ENCODE measurements around the gene FHOD3.

The FHOD3 gene

DNA sequence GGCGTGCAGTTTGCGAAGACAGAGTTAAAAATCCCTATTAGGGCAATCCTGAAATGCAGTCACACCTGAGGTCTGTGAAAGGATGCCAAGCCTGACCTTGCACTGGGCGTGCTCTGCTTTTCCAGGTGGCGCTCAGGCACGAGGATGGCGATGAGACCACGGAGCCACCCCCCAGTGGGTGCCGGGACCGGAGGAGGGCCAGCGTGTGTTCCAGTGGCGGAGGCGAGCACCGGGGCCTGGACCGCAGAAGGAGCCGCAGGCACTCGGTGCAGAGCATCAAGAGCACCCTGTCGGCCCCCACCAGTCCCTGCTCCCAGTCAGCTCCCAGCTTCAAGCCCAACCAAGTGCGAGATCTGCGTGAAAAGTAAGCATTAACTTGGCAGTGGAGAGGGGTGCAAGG is 327.9 kb downstream of the FHOD3 start:
- no peak for DNase-seq (ENCODE audit: low read depth, low spot score)

GRCh38 chr18:36627637-36628036 is 330.1 kb downstream of the FHOD3 start:
- DNase-seq (ENCODE audit: low read depth, low spot score), result no peak

DNA sequence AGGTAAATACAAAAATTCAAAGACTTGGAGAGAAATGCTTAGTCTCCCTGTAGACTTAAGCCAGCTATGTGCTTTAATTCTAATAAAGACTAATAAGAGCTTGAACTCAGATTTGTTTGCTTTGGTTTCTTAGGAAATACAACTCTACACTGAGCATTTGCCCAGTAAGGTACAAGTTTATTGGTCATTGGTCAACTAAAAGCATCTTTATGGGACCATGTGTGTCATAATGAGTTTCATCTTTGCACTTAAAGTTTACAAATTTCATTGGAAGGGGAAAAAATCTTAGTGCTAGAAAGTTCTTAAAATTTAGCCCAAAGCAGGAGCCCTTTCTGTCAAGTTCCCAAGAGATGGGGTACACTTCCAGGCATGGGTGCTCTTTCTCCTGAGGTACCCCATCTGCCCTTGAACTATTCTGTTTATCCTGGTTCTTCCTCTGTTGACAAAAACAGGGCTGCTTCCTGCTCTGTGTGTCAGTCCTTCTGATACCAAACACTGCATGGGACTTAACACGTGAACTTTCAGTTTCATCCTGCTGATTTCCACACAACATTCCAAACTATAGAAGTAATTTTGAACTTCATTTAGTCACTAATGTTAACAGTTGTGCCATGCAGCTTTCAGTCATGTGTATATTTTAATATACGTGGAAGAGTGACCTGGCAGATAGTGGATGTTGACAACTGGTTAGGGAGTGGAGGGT is 331.1 kb downstream of the FHOD3 start:
- DNase-seq (ENCODE audit: low read depth, low spot score), result no peak

- DNase-seq (ENCODE audit: low read depth, low spot score), result no peak
These were observed 331.6 kb downstream of the FHOD3 start for GRCh38 chr18:36629138-36629530.

DNA sequence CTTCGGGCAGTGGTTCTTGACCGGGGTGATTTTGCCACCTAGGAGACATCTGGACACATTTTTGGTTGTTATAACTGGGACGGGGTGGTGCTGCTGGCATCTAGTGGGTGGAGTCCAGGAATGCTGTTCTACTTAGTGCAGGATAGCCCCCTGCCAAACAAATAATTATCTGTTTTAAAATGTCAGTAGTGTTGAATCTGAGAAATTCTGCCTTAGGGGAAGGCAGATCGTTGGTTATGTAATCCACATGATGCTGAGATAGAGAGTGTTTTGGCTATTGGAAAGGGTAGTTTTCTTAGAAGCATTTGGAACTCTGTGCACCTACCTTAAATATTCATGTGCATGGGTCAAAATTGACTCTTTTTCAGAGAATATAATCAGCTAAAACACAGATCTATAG is 332.3 kb downstream of the FHOD3 start:
- no peak for DNase-seq (ENCODE audit: low read depth, low spot score)

- no peak for DNase-seq (ENCODE audit: low read depth, low spot score)
These were observed 333.4 kb downstream of the FHOD3 start for GRCh38 chr18:36630917-36631316.

DNA sequence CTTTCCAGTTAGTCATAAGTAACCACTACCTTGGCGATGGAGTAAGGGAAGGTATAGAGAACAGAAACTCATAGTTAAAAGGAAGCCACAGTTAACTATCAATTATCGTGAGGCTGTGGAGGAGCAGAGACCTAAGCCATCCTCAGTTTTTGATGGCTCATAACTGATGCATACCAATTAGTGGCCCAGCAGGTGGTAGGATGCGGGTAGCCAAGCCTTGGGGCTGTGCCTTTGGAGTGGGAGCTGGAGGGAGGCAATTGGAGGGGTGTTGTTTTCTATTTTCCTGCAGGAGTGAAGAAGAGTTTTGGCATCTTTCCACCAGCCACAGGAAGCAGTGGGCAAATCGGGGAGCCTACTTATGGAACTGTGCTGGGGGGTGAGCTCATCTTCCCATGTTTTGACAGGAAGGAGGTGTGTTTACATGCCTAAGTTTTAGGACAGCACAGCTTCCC is 336.5 kb downstream of the FHOD3 start:
- no peak for DNase-seq (ENCODE audit: low read depth, low spot score)

DNA sequence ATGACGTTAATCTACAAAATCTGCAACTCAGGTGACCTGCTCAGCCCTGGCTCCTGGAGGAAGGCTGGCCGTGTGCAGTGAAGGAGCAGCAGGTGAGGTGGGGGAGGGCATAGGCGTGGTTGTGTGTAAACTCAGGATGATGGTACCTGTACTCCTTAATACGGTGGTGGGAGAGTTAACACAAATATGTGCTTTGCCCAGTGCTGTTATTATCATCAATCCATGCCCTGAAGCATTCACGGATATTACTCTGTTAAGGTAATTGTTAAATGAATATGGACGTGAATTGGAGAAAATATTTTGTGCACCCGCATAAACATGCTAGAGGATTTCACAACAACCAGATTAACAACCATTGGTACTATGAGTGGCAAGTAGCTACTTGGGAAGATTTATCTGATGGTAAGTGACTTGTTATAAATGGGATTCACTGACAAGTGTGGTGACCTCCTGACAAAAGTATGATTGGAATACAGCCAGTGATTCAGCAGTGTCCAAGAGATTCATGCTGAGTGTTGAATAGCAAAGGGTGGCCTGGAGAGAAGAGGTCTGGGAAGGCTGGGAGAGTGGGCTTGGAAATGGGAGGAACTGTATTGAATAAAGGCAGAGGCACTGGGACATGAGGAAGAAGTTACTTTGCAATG is 337.2 kb downstream of the FHOD3 start:
- no peak for DNase-seq (ENCODE audit: low read depth, low spot score)

DNA sequence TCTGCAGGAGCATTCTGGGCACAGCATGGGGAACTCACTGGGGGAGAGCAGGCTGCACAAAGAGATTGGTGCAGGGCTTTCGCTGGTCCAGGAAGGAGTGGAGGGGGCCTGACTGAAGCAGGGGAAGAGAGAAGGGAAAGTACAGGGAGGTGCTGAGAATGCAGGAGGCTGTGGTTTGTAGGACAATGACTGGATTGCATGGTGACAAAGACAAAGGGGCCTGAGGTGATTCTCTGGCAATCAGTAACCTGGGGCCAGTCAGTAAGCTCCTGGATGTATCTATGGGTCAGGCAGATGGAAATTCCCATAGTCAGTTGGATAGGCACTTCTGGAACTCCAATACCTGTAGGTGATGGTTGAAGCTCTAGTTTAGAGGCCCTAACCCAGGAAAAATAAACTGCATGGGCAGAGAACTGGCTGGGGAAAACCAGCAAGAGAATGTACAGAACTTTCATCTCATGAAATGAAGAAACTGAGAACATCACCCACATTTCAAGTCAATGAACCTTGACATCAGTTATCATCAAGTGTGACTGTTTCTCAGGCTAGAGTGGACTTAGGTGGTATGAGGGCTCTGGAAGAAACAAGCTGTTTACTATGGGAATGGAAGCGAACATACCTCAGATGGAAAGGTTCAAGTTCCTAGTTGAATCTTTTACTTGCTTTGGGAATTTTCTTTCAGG is 338.0 kb downstream of the FHOD3 start:
- no peak for DNase-seq (ENCODE audit: low read depth, low spot score)

- no peak for DNase-seq (ENCODE audit: low read depth, low spot score)
These were observed 338.8 kb downstream of the FHOD3 start for GRCh38 chr18:36636237-36636817.

DNA sequence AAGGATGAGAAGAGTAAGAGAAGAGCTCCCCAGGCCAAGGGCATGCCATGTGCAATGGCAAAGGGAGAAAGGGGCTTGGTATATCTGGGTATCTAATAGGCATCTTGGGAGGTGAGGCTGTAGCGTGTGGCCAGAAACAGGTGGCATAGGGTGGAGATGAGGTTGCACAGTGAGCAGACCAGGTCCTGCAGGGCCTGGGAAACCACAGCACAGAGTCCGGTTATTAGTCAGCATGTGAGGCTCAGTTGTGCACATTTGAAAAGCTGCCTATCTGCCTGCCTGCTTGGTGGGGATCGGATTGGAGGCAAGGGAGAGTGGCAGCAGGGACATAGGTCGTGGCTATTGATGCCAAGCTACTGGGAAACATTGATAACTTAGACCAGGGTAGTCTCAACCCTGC is 340.7 kb downstream of the FHOD3 start:
- DNase-seq (ENCODE audit: low read depth, low spot score), result no peak

DNA sequence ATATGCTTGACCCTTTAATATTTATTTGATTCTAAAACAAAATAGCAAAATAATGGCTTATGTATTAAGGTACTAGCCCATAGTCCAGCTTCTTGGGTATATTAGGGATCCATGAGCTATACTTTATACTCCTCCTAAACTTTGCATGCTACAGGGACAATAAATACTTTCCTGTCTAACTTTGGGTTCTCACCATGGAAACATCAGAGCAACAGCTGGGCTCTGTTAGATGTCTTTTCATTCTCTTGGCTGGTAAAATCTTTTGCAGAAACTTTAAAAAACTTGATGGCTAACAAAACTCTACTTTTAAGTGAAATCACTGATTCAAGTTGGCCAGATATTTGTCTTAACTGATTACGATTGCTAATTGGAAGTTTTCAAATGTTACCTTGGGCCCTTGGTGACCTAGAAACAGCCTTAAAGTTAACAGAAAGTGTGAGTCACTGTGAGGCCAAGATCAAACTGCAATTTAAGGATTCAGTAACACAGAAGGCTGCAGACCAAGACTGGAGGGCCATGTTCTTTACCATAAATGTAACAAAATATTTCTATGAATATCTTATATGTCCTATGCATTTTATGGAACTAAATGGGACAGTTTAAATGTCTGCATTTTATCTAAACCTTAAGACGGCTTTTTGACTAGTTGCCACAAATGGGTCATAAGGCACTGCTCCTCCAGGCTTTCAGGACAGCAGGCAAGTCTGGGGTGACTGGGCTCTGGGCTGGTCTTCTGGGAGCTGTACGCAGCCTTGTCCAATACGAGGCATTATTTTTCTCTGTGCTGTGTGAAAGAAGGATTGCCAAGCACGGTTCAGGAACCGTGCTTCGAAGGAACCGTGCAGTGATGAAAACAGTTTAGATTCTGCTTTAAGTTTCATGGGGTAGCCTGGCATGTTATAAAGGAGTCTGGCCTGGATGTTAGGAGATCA is 342.8 kb downstream of the FHOD3 start:
- DNase-seq (ENCODE audit: low read depth, low spot score), result no peak

DNA sequence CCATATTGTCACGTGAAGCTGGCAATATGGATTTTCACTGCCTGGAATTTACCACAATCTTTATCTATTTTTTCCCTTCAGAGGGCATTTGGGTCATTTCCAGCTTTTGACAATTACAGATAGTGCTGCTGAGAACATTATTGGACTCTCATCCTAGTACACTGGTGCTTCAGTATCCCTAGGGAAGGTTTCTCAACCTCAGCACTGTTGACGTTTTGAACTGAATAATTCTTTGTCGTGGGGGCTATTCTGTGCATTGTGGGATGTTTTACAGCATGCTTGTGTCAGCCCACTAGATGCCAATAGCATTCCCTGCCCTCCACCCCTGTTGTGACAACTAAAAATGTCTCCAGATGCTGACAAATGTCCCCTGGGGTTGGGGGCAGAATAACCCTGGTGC is 345.5 kb downstream of the FHOD3 start:
- DNase-seq (ENCODE audit: low read depth, low spot score), result no peak

- no peak for DNase-seq (ENCODE audit: low read depth, low spot score)
These were observed 351.3 kb downstream of the FHOD3 start for GRCh38 chr18:36648803-36649202.

- no peak for DNase-seq (ENCODE audit: low read depth, low spot score)
These were observed 351.7 kb downstream of the FHOD3 start for GRCh38 chr18:36649205-36649604.

- DNase-seq (ENCODE audit: low read depth, low spot score), result no peak
These were observed 352.8 kb downstream of the FHOD3 start for GRCh38 chr18:36650266-36650665.

DNA sequence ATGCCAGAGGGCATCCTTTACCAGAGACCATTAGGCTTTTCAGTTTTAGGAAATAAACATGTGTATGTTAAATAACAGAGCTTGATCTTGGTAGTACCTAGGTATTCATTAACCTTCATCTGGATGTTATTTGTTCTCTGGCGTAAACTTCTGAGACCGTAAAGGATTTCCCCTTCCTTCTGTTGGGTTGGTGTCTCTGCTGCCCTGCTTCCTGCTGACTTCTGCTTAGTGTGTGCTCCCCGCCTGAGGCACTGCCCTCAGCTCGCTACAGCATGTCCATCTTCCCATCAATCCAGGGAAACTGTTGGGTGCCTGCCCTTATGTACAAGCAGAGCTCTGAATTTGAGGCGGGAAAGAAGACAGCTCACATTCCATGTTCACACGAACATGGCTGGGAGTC is 353.4 kb downstream of the FHOD3 start:
- no peak for DNase-seq (ENCODE audit: low read depth, low spot score)

- DNase-seq (ENCODE audit: low read depth, low spot score), result no peak
These were observed 355.0 kb downstream of the FHOD3 start for GRCh38 chr18:36652503-36652902.

DNA sequence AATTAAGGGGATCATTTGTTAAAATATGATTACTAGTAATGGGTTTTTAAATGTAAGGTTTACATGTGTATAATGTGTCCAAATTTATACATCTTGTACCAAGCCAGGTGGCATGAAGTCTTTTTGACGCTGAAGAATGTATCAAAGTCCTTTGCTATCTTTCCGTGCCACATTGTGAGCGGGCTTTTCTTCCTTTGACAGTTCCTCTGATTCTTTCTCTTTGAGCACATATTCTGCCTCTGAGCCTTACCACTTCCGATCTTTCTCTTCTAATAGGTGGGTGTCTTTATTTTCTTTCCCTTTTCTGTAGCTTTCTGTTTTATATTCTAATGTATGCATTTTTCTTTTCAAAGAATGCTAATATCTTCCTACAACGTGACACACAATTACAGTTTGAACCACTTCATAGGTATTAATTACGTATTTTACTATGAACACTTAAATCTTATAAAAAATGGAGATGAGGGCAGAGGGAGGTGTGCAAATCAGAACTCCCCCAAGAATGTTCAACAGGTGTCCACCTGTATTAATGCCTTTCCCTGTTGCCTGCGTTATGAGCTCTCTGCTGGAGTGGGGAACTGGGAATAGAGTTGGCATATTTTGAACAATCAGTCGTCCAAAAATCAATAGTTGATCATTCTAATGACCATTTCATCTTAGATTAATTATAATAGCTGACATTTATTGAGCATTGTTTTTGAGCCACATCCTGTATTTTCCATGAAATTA is 355.8 kb downstream of the FHOD3 start:
- no peak for DNase-seq (ENCODE audit: low read depth, low spot score)

DNA sequence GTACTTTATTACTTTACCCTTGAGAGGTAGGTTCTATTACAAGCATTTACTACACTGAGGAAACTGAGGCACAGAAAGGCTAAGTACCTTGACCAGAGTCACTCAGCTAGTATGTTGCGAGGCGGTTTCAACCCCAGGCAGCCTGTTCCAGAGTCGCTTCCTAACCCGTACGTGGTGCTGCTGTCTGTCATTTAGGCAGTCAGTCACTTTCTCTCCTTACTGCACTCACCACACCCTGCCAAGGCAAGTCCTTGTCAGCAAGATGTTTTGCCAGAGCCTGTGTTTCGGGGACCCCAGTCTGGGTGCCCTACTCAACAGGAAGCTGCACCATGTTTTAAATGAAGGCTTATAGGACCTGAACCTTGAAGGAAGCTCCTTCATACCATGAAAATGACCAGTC is 356.4 kb downstream of the FHOD3 start:
- no peak for DNase-seq (ENCODE audit: low read depth, low spot score)

DNA sequence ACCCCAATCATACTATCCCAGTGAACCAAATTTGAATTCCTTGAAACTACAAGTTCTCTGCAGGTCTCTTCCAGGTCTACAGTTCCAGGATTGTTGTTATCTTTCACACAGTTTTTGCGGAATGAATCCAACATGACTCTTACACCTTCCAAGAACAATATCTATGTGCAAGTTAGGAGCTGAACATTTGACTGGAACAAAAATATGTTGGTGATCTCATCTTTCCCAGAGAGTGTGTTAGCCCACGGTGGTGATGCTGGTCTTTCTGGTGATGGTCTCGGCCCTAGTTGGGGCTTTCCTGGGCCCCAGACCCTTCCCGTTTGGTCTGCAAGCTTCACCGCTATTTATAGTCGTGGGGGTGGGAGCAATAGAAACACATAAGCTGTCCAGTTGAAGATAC is 357.6 kb downstream of the FHOD3 start:
- DNase-seq (ENCODE audit: low read depth, low spot score), result no peak
